ENCODE data around the gene LHX3. TPM values are rescaled to one million over a fixed set of nuclear protein-coding genes. Genes with fewer than 3 reads are reported as not detected.
A peak's percentile ranks its signal among the peaks of the same experiment; 100 is the strongest.

Gene LHX3
- total and polyA plus RNA-seq, 2 of the 8 experiments (the other 6 are each of a cell fraction or from before 2014, with no cell fraction given), result 0.02 TPM; not detected in 1

DNA sequence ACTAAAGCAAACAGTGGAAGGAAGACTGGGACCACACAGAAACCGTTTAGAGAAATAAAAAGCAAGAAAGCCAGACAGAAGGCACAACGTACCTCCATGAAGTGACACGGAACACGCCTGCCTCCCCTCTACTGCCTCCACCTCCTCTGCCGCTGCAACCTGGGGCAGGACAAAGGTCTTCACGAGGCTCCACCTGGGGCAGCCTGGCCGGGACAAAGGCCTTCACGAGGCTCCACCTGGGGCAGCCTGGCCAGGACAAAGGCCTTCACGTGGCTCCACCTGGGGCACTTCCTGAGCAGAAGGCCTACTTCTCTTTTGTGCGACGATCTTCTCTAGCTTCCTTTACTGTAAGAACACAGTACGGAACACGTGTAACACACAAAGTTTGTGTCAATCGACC, 28.9 kb upstream of the LHX3 start:
- Histone ChIP-seq H2BK12ac (ENCODE audit: low read depth, low read length) (no peak overlapping the region), H2AFZ (ENCODE audit: low read length) (no peak overlapping the region), H3K79me1 (ENCODE audit: low read depth, low read length) (peaks cover 26% of the 10 kb centered on the region), H3K4me2 (ENCODE audit: insufficient read depth in 1 of 2, low read depth in 2 of 2, low read length in 2 of 2) (no peak overlapping the region), H4K8ac (ENCODE audit: extremely low read depth, insufficient read depth, low read length) (no peak overlapping the region), H3K27me3 (replicated peaks in 1 of 4; ENCODE audit: control insufficient read depth in 3 of 4, extremely low read depth in 1 of 4, insufficient read depth in 3 of 4, low read length in 3 of 4) (no peaks in the 10 kb centered on the region), H3K56ac (replicated peaks; ENCODE audit: insufficient read length, low read depth, low read length) (no peak overlapping the region), H2BK5ac (ENCODE audit: low read depth, low read length) (peak overlapping the region; percentile 52; the same call in 1 of the 2 replicates), H3K23me2 (ENCODE audit: low read depth, low read length) (no peaks in the 10 kb centered on the region), H3K9me3 (ENCODE audit: insufficient read depth in 2 of 2, low read depth in 1 of 2, low read length in 1 of 2) (no peaks in the 10 kb centered on the region), H3K18ac (ENCODE audit: extremely low read depth, low read length) (no peak overlapping the region), H3K14ac (ENCODE audit: insufficient read length) (no peak overlapping the region), H3K23ac (ENCODE audit: insufficient read length) (no peak overlapping the region), H2BK20ac (ENCODE audit: low read length) (no peak overlapping the region), H2AK5ac (ENCODE audit: low read depth, low read length) (no peak overlapping the region), H3K4me1 (replicated peaks in 1 of 4; ENCODE audit: control insufficient read depth in 3 of 4, insufficient read depth in 4 of 4, low read length in 3 of 4) (no peaks in the 10 kb centered on the region; a peak in 1 of 7 replicates), H3K79me2 (ENCODE audit: control insufficient read depth in 1 of 2, insufficient read depth in 2 of 2, low read length in 2 of 2) (peaks cover 6 to 79% of the 10 kb centered on the region in 2 experiments; a peak in 3 of 4 replicates), H3K4ac (replicated peaks; ENCODE audit: insufficient read length, low read depth, low read length) (no peak overlapping the region), H3K27ac (ENCODE audit: low read depth, low read length) (no peak overlapping the region), H3K36me3 (ENCODE audit: control insufficient read depth in 2 of 4, insufficient read depth in 4 of 4, low read length in 3 of 4) (peaks cover 0 to 14% (median 1%) of the 10 kb centered on the region in 4 experiments; a peak in 2 of 8 replicates), H3K4me3 (ENCODE audit: extremely low read depth in 1 of 4, insufficient read depth in 2 of 4, low read depth in 3 of 4, low read length in 4 of 4) (no peak overlapping the region), H3K9ac (replicated peaks in 1 of 4; ENCODE audit: extremely low read depth in 1 of 4, low read depth in 3 of 4, low read length in 3 of 4) (no peak overlapping the region), H2BK15ac (ENCODE audit: low read length) (no peak overlapping the region), H4K91ac (replicated peaks; ENCODE audit: insufficient read length, low read length) (no peak overlapping the region), H2BK120ac (replicated peaks; ENCODE audit: low read depth, low read length) (no peak overlapping the region), H4K20me1 (replicated peaks in 1 of 2; ENCODE audit: control insufficient read depth in 1 of 2, insufficient read depth in 2 of 2, low read length in 2 of 2) (peaks cover 16% of the 10 kb centered on the region in 2 experiments), H4K5ac (ENCODE audit: insufficient read length, low read depth, low read length) (no peak overlapping the region)
- POLR2A ChIA-PET (ENCODE audit: partially characterized antibody), result interaction anchor here (0.8 kb wide), 1 partner anchor 33 kb away, joined by 3 read pairs; no protein-coding TSS in a partner anchor
- DNase-seq (ENCODE audit: low read depth in 1 of 2, low spot score in 2 of 2) (no peak), FAIRE-seq (no peak)
- 85% methylated on average over 14 of the region's 14 CpGs; no CpG with 5 or more reads in 1 of the 2 experiments for WGBS, 2 experiments (ENCODE audit: extremely low coverage in 1 of 2, insufficient coverage in 1 of 2, insufficient read length in 1 of 2, insufficient replicate concordance in 2 of 2, low coverage in 1 of 2, low lambda C conversion rate in 2 of 2, missing lambda C conversion rate in 1 of 2)
- TF ChIP-seq, protein P1, sequence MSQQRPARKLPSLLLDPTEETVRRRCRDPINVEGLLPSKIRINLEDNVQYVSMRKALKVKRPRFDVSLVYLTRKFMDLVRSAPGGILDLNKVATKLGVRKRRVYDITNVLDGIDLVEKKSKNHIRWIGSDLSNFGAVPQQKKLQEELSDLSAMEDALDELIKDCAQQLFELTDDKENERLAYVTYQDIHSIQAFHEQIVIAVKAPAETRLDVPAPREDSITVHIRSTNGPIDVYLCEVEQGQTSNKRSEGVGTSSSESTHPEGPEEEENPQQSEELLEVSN (IDR thresholded peaks at IDR 0.05), result 0 out of 2 replicates have a peak, but pooled peaks have one; percentile 21
- TF ChIP-seq, protein P2, sequence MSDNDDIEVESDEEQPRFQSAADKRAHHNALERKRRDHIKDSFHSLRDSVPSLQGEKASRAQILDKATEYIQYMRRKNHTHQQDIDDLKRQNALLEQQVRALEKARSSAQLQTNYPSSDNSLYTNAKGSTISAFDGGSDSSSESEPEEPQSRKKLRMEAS (IDR thresholded peaks at IDR 0.05), result peak; percentile 35; the same call in 1 of the 2 replicates
- no peak for TF ChIP-seq CBX8 (IDR thresholded peaks at IDR 0.05; ENCODE audit: borderline replicate concordance, low read depth, low read length)
- CTCF ChIA-PET (ENCODE audit: partially characterized antibody), result interaction anchor here (0.8 to 1.6 kb wide), 8 partner anchors 9 to 58 kb away, joined by 3 to 8 read pairs (median 4); no protein-coding TSS in a partner anchor

Measured in H1 (cell line).